Kidney (tissue), 14 donors: ENCODE measurements around the gene USH1G. TPM values are rescaled to one million over a fixed set of nuclear protein-coding genes. Genes with fewer than 3 reads are reported as not detected.

Experiments used
- DNase-seq, 5 donors: peaks; one replicate each; pipeline ENCODE4 v3.0.0-alpha.2; 2013 to 2020
- FAIRE-seq: peaks from 2 replicates; lab custom pipeline; 2012; peaks lifted over from hg19 to GRCh38; lab: Jason Lieb, UNC
- H3K27ac ChIP-seq, 2 donors: one replicate each; pipeline ENCODE4 v1.7.0; 2013; ENCODE audit warnings: low read depth in 2 of 2, low read length in 2 of 2, inconsistent platforms in 1 of 2
- H3K27me3 ChIP-seq: one replicate; pipeline ENCODE4 v1.7.1; 2013; ENCODE audit warnings: low read length, inconsistent platforms; ENCODE audit not compliant: control insufficient read depth, insufficient read depth
- H3K36me3 ChIP-seq, 3 donors: one replicate each; pipeline versions ENCODE4 v1.7.0 to v1.7.1; 2013; ENCODE audit warnings: low read length in 3 of 3, control low read depth in 1 of 3, inconsistent platforms in 1 of 3; ENCODE audit not compliant: insufficient read depth in 3 of 3, control insufficient read depth in 2 of 3
- H3K4me1 ChIP-seq, 3 donors: one replicate each; pipeline versions ENCODE4 v1.7.0 to v1.7.1; 2013; ENCODE audit warnings: low read length in 3 of 3, inconsistent platforms in 1 of 3, low read depth in 1 of 3; ENCODE audit not compliant: control insufficient read depth in 2 of 3, insufficient read depth in 2 of 3
- H3K4me3 ChIP-seq, 3 donors: one replicate each; pipeline versions ENCODE4 v1.7.0 to v1.8.1; 2013; ENCODE audit warnings: low read length in 3 of 3, control low read depth in 1 of 3, inconsistent platforms in 1 of 3
- H3K9ac ChIP-seq, 3 donors: one replicate each; pipeline versions ENCODE4 v1.7.0 to v1.7.1; 2013; ENCODE audit warnings: low read length in 3 of 3, control low read depth in 1 of 3, inconsistent platforms in 1 of 3
- H3K9me3 ChIP-seq, 3 donors: one replicate each; pipeline versions ENCODE4 v1.7.0 to v1.7.1; 2013; ENCODE audit warnings: low read length in 3 of 3, control low read depth in 1 of 3, inconsistent platforms in 1 of 3; ENCODE audit not compliant: control insufficient read depth in 2 of 3, insufficient read depth in 1 of 3
- CTCF ChIP-seq: IDR thresholded peaks from 3 replicates; pipeline ENCODE4 v1.5.1; 2012; ENCODE audit warnings: mild to moderate bottlenecking, moderate library complexity, borderline replicate concordance; ENCODE audit not compliant: insufficient read depth; ENCODE audit errors: extremely low read depth
- intact Hi-C: fragments of 100-400 bp; cut with DNase I; formaldehyde crosslinking; loops from one replicate; pipeline ENCODE4 v1.11.1; 2022
- polyA plus RNA-seq: library from polyadenylated mRNA; stranded (reverse); fragments of 350-450 nt; fragmentation: Illumina TruSeq; extraction: RNeasy Lipid Tissue Mini Kit (QIAGEN cat#74804); gene quantifications from one replicate; pipeline ENCODE4 v1.2.3, GENCODE V29; 2014; ENCODE audit warnings: low read depth, low replicate concordance; ENCODE audit not compliant: insufficient read depth
- total RNA-seq: library from RNA; stranded (reverse); fragmentation: NEBNext Ultra II Directional; extraction: Animal tissue kit (Norgen Biotek cat#: 25700); gene quantifications from one replicate; pipeline ENCODE4 v1.2.1, GENCODE V29; 2021
- donor health status: control.
- donor health status: control.
- donor health status: control.
- donor health status: control.
- donor health status: control.
- donor health status: DM: yes; HTN: yes; CAD: no.
- donor health status: Normal renal cell carcinoma (clear cell type).

Gene USH1G
- total and polyA plus RNA-seq, 2 donors from 2014 or later, result 0.17 to 0.22 TPM

GRCh38 chr17:74866198-74866835 lies 56.7 kb downstream of the USH1G start:
- no peaks in the 10 kb centered on the region for H3K9me3 ChIP-seq
- intact Hi-C loops, result loop anchor here (10.0 kb wide), 1 partner anchor 122 kb away; the partner anchor contains the start of gene NHERF1
- no peak for FAIRE-seq
- no peak for TF ChIP-seq CTCF
- no peak overlapping the region for H3K4me3 ChIP-seq
- peaks cover 0 to 5% (median 2%) of the 10 kb centered on the region in 3 donors for H3K4me1 ChIP-seq
- H3K9ac ChIP-seq, result no peak overlapping the region
- no peaks in the 10 kb centered on the region for H3K27me3 ChIP-seq
- H3K27ac ChIP-seq, result no peak overlapping the region
- H3K36me3 ChIP-seq, result no peaks in the 10 kb centered on the region
- no peak for DNase-seq

Other genes starting within 250 kb of the USH1G start
- 3.1 TPM for gene CD300LF, start 210.3 kb downstream of the USH1G start, total RNA-seq
- gene CD300LF, start 210.3 kb downstream of the USH1G start, polyA plus RNA-seq, result 0.49 TPM
- gene RAB37, start 186.0 kb downstream of the USH1G start, total RNA-seq, result 5.6 TPM
- 1.7 TPM for gene RAB37, start 186.0 kb downstream of the USH1G start, polyA plus RNA-seq
- gene NHERF1, start 174.6 kb downstream of the USH1G start, total RNA-seq, result 71.3 TPM
- 448 TPM for gene NHERF1, start 174.6 kb downstream of the USH1G start, polyA plus RNA-seq
- gene NAT9, start 146.9 kb downstream of the USH1G start, total RNA-seq, result 41.5 TPM
- gene NAT9, start 146.9 kb downstream of the USH1G start, polyA plus RNA-seq, result 33.5 TPM
- gene GRIN2C, start 63.4 kb downstream of the USH1G start, total RNA-seq, result 0.31 TPM
- gene GRIN2C, start 63.4 kb downstream of the USH1G start, polyA plus RNA-seq, result 0.15 TPM
- 9.0 TPM for gene FDXR, start 50.3 kb downstream of the USH1G start, total RNA-seq
- gene FDXR, start 50.3 kb downstream of the USH1G start, polyA plus RNA-seq, result 15.2 TPM
- gene FADS6, start 29.6 kb downstream of the USH1G start, total RNA-seq, result not detected
- gene FADS6, start 29.6 kb downstream of the USH1G start, polyA plus RNA-seq, result not detected
- not detected for gene OTOP2, start 1.0 kb upstream of the USH1G start, total RNA-seq
- not detected for gene OTOP2, start 1.0 kb upstream of the USH1G start, polyA plus RNA-seq
- gene OTOP3, start 12.6 kb upstream of the USH1G start, total RNA-seq, result not detected
- gene OTOP3, start 12.6 kb upstream of the USH1G start, polyA plus RNA-seq, result not detected
- gene HID1, start 49.5 kb upstream of the USH1G start, total RNA-seq, result 32.6 TPM
- 13.6 TPM for gene HID1, start 49.5 kb upstream of the USH1G start, polyA plus RNA-seq
- 29.3 TPM for gene CDR2L, start 64.4 kb upstream of the USH1G start, total RNA-seq
- gene CDR2L, start 64.4 kb upstream of the USH1G start, polyA plus RNA-seq, result 12.5 TPM
- 23.1 TPM for gene MRPL58, start 89.4 kb upstream of the USH1G start, total RNA-seq
- 84.5 TPM for gene MRPL58, start 89.4 kb upstream of the USH1G start, polyA plus RNA-seq
- gene ATP5PD, start 123.7 kb upstream of the USH1G start, total RNA-seq, result 261 TPM
- 916 TPM for gene ATP5PD, start 123.7 kb upstream of the USH1G start, polyA plus RNA-seq
- gene KCTD2, start 124.0 kb upstream of the USH1G start, total RNA-seq, result 30.2 TPM
- gene KCTD2, start 124.0 kb upstream of the USH1G start, polyA plus RNA-seq, result 26.0 TPM
- 184 TPM for gene SLC16A5, start 164.7 kb upstream of the USH1G start, total RNA-seq
- 28.4 TPM for gene SLC16A5, start 164.7 kb upstream of the USH1G start, polyA plus RNA-seq
- 31.8 TPM for gene ARMC7, start 186.7 kb upstream of the USH1G start, total RNA-seq
- gene ARMC7, start 186.7 kb upstream of the USH1G start, polyA plus RNA-seq, result 35.1 TPM
- gene NT5C, start 208.5 kb upstream of the USH1G start, total RNA-seq, result 59.4 TPM
- gene NT5C, start 208.5 kb upstream of the USH1G start, polyA plus RNA-seq, result 74.9 TPM
- gene JPT1, start 231.3 kb upstream of the USH1G start, total RNA-seq, result 76.4 TPM
- 122 TPM for gene JPT1, start 231.3 kb upstream of the USH1G start, polyA plus RNA-seq